Activated CD8-positive, alpha-beta memory T cell treated with anti-CD3 and anti-CD28 coated beads, Interleukin-2, amount 50 U/mL, for 1 hour (primary cell): ENCODE measurements around the gene ZFYVE27.

Source experiments
- DNase-seq: peaks from one replicate; pipeline ENCODE4 v3.0.0-alpha.2; 2020; ENCODE audit errors: extremely low read depth

Gene ZFYVE27

GRCh38 chr10:97791824-97792721 is 55.1 kb downstream of the ZFYVE27 start:
- peak; percentile 29 for DNase-seq

- DNase-seq = no peak
These were observed 59.0 kb downstream of the ZFYVE27 start for GRCh38 chr10:97795886-97796285.

GRCh38 chr10:97796651-97797050 is 59.7 kb downstream of the ZFYVE27 start:
- no peak for DNase-seq

- DNase-seq = no peak
These were observed 62.2 kb downstream of the ZFYVE27 start for GRCh38 chr10:97798958-97799610.

GRCh38 chr10:97800474-97800873 is 63.5 kb downstream of the ZFYVE27 start:
- no peak for DNase-seq

- DNase-seq = no peak
These were observed 64.5 kb downstream of the ZFYVE27 start for GRCh38 chr10:97801422-97801821.

GRCh38 chr10:97805096-97805884 is 68.4 kb downstream of the ZFYVE27 start:
- no peak for DNase-seq

- DNase-seq = no peak
These were observed 69.0 kb downstream of the ZFYVE27 start for GRCh38 chr10:97805949-97806348.

- no peak for DNase-seq
These were observed 73.5 kb downstream of the ZFYVE27 start for GRCh38 chr10:97810446-97810845.
